HepG2 (cell line): ENCODE data around the gene C12orf43. TPM values are rescaled to one million over a fixed set of nuclear protein-coding genes. Genes with fewer than 3 reads are reported as not detected.

Source experiments
- CENPBD1 ChIP-seq: sonication (generic); formaldehyde crosslinking; IDR thresholded peaks from 2 replicates; pipeline ENCODE4 v1.8.0; 2022; ENCODE audit warnings: missing genetic modification reagents, low read depth, mild to moderate bottlenecking, borderline replicate concordance
- CERS6 ChIP-seq: sonication (generic); formaldehyde crosslinking; IDR thresholded peaks from 2 replicates; pipeline ENCODE4 v1.5.0; 2020; ENCODE audit warnings: missing genetic modification reagents
- CHD4 ChIP-seq: fragments of 200-600 bp; sonication (generic); IDR thresholded peaks from 2 replicates; pipeline ENCODE4 v1.7.0; 2017; ENCODE audit warnings: mild to moderate bottlenecking, low read length, borderline replicate concordance
- FIP1L1 ChIP-seq: fragments of 200-400 bp; formaldehyde crosslinking; IDR thresholded peaks from 2 replicates; pipeline ENCODE4 v1.6.1; 2018; ENCODE audit warnings: low read depth, mild to moderate bottlenecking, low read length, moderate library complexity, borderline replicate concordance; ENCODE audit not compliant: insufficient read depth
- FOSL2 ChIP-seq: sonication (generic); formaldehyde crosslinking; IDR thresholded peaks from 2 replicates; pipeline ENCODE4 v1.4.0; 2020; ENCODE audit warnings: missing genetic modification reagents
- HIC2 ChIP-seq: sonication (generic); formaldehyde crosslinking; IDR thresholded peaks from 2 replicates; pipeline ENCODE4 v1.9.0; 2022; ENCODE audit warnings: low read depth, missing genetic modification reagents
- KDM3A ChIP-seq: IDR thresholded peaks from 2 replicates; pipeline ENCODE4 v1.6.1; 2018; ENCODE audit warnings: low read depth, missing compliant biosample characterization
- PAXIP1 ChIP-seq: sonication (generic); formaldehyde crosslinking; conservative IDR thresholded peaks from 2 replicates; pipeline ENCODE4 v1.4.0; 2020; ENCODE audit warnings: mild to moderate bottlenecking, missing genetic modification reagents, moderate library complexity
- RAD21 ChIP-seq: fragments of 450-650 bp; formaldehyde crosslinking; IDR thresholded peaks from 2 replicates; pipeline ENCODE4 v1.5.0; 2020; ENCODE audit warnings: mild to moderate bottlenecking
- RBFOX2 ChIP-seq: fragments of 200-400 bp; formaldehyde crosslinking; IDR thresholded peaks from 2 replicates; pipeline ENCODE4 v1.6.1; 2017; ENCODE audit warnings: low read depth, mild to moderate bottlenecking, low read length
- SP4 ChIP-seq: sonication (generic); formaldehyde crosslinking; IDR thresholded peaks from 2 replicates; pipeline ENCODE4 v1.8.1; 2023; ENCODE audit warnings: mild to moderate bottlenecking, missing genetic modification reagents
- THAP11 ChIP-seq: IDR thresholded peaks from 2 replicates; pipeline ENCODE4 v1.6.1; 2016; ENCODE audit warnings: missing biosample characterization, missing genetic modification reagents
- USF2 ChIP-seq, 2 experiments: sonication (generic) in 1 of 2; formaldehyde crosslinking in 1 of 2; IDR thresholded peaks; 2 replicates each; pipeline versions ENCODE4 v1.5.1 to v1.6.1; 2011 to 2020; ENCODE audit warnings: borderline replicate concordance in 1 of 2, low read depth in 1 of 2, low read length in 1 of 2, mild to moderate bottlenecking in 1 of 2, missing genetic modification reagents in 1 of 2, moderate library complexity in 1 of 2
- ZBTB43 ChIP-seq: sonication (generic); formaldehyde crosslinking; conservative IDR thresholded peaks from 2 replicates; pipeline ENCODE4 v1.4.0; 2020; ENCODE audit warnings: missing genetic modification reagents
- ZNF138 ChIP-seq: sonication (generic); formaldehyde crosslinking; IDR thresholded peaks from 2 replicates; pipeline ENCODE4 v1.5.0; 2020; ENCODE audit warnings: mild to moderate bottlenecking, low read depth, missing genetic modification reagents
- ZNF607 ChIP-seq: sonication (generic); formaldehyde crosslinking; IDR thresholded peaks from 2 replicates; pipeline ENCODE4 v1.5.1; 2020; ENCODE audit warnings: missing genetic modification reagents, mild to moderate bottlenecking, borderline replicate concordance
- ZSCAN25 ChIP-seq: sonication (generic); formaldehyde crosslinking; IDR thresholded peaks from 2 replicates; pipeline ENCODE4 v1.8.0; 2022; ENCODE audit warnings: mild to moderate bottlenecking, missing genetic modification reagents
- polyA plus RNA-seq, 8 experiments: library from polyadenylated mRNA; depleted of rRNA in 3 of 8; stranded (reverse) in 7 of 8; unstranded in 1 of 8; fragments of >200 nt; fragmentation: Illumina TruSeq in 4 of 8; extraction: Trizol in 4 of 8; gene quantifications; 2 replicates each; pipeline versions ENCODE4 v1.2.1 to v1.2.3, GENCODE V29; 2011 to 2016; ENCODE audit warnings: low read depth in 4 of 8, missing spikeins in 1 of 8, mixed read lengths in 1 of 8; ENCODE audit not compliant: insufficient read depth in 1 of 8
- total RNA-seq, 5 experiments: library from RNA; depleted of rRNA; stranded (reverse); fragments of >200 nt; fragmentation: Illumina TruSeq; extraction: Trizol; gene quantifications; 2 replicates each; pipeline ENCODE4 v1.2.3, GENCODE V29; 2016; ENCODE audit warnings: low read depth in 1 of 5

The C12orf43 gene
- total and polyA plus RNA-seq, 2 of the 13 experiments (the other 11 are each of a cell fraction or from before 2014, with no cell fraction given) = 7.9 to 11.1 TPM

GRCh38 chr12:121060149-121061001 is 44.1 kb upstream of the C12orf43 start (continued):
- TF ChIP-seq USF2 (IDR thresholded peaks at IDR 0.05; ENCODE audit: low read depth, low read length) (no peak), USF2 (CRISPR knock-in tag; IDR thresholded peaks at IDR 0.05; ENCODE audit: borderline replicate concordance) (no peak), CHD4 (no peak), CENPBD1 (CRISPR knock-in tag) (no peak), KDM3A (no peak), THAP11 (CRISPR knock-in tag) (peak; percentile 53), ZBTB43 (CRISPR knock-in tag) (no peak), PAXIP1 (CRISPR knock-in tag) (no peak), FIP1L1 (no peak), CERS6 (CRISPR knock-in tag) (no peak), RAD21 (peak; percentile 47; the same call in 1 of the 2 replicates), SP4 (CRISPR knock-in tag) (no peak), FOSL2 (CRISPR knock-in tag) (no peak), RBFOX2 (no peak), ZNF138 (CRISPR knock-in tag) (no peak), ZNF607 (CRISPR knock-in tag) (no peak), ZSCAN25 (no peak), HIC2 (CRISPR knock-in tag) (no peak)
